Measurements from ENCODE around the gene PILRB. TPM values are rescaled to one million over a fixed set of nuclear protein-coding genes. Genes with fewer than 3 reads are reported as not detected.

Gene PILRB
- polyA plus RNA-seq, 2 donors: 22.9 to 79.2 TPM

- Histone ChIP-seq H3K27me3 (ENCODE audit: control insufficient read depth in 1 of 2, insufficient read depth in 2 of 2, low read length in 2 of 2) (no peaks in the 10 kb centered on the region), H3K36me3 (ENCODE audit: control insufficient read depth in 2 of 2, insufficient read depth in 2 of 2, low read length in 1 of 2) (no peaks in the 10 kb centered on the region), H3K27ac (ENCODE audit: low read depth in 2 of 2, low read length in 1 of 2) (no peak overlapping the region), H3K9me3 (ENCODE audit: control insufficient read depth in 2 of 2, insufficient read depth in 1 of 2, low read depth in 1 of 2, low read length in 1 of 2) (no peaks in the 10 kb centered on the region), H3K4me3 (ENCODE audit: low read depth in 1 of 2, low read length in 2 of 2) (no peak overlapping the region), H3K4me1 (ENCODE audit: control insufficient read depth in 2 of 2, insufficient read depth in 2 of 2, low read length in 1 of 2) (peaks cover 0 to 3% of the 10 kb centered on the region in 2 donors)
- WGBS, 2 donors: 45 to 59% methylated on average over 2 of the region's 2 CpGs
Measured at GRCh38 chr7:100398239-100398638, 40.3 kb downstream of the PILRB start.

- 95 to 100% methylated on average over 3 of the region's 3 CpGs for WGBS, 2 donors
Measured at GRCh38 chr7:100400041-100400440, 42.1 kb downstream of the PILRB start.

GRCh38 chr7:100400656-100401055 lies 42.7 kb downstream of the PILRB start:
- no peaks in the 10 kb centered on the region for H3K36me3 ChIP-seq (ENCODE audit: control insufficient read depth in 2 of 2, insufficient read depth in 2 of 2, low read length in 1 of 2)
- H3K9me3 ChIP-seq (ENCODE audit: control insufficient read depth in 2 of 2, insufficient read depth in 1 of 2, low read depth in 1 of 2, low read length in 1 of 2): no peaks in the 10 kb centered on the region
- 81 to 88% methylated on average over 11 of the region's 11 CpGs for WGBS, 2 donors
- peaks cover 0 to 3% of the 10 kb centered on the region in 2 donors for H3K4me1 ChIP-seq (ENCODE audit: control insufficient read depth in 2 of 2, insufficient read depth in 2 of 2, low read length in 1 of 2)
- H3K27me3 ChIP-seq (ENCODE audit: control insufficient read depth in 1 of 2, insufficient read depth in 2 of 2, low read length in 2 of 2): no peaks in the 10 kb centered on the region
- no peak overlapping the region for H3K4me3 ChIP-seq (ENCODE audit: low read depth in 1 of 2, low read length in 2 of 2)
- H3K27ac ChIP-seq (ENCODE audit: low read depth in 2 of 2, low read length in 1 of 2): no peak overlapping the region

More at GRCh38 chr7:100400041-100400440, 42.1 kb downstream of the PILRB start:
- no peaks in the 10 kb centered on the region for H3K36me3 ChIP-seq (ENCODE audit: control insufficient read depth in 2 of 2, insufficient read depth in 2 of 2, low read length in 1 of 2)
- H3K4me3 ChIP-seq (ENCODE audit: low read depth in 1 of 2, low read length in 2 of 2): no peak overlapping the region
- no peaks in the 10 kb centered on the region for H3K27me3 ChIP-seq (ENCODE audit: control insufficient read depth in 1 of 2, insufficient read depth in 2 of 2, low read length in 2 of 2)
- H3K4me1 ChIP-seq (ENCODE audit: control insufficient read depth in 2 of 2, insufficient read depth in 2 of 2, low read length in 1 of 2): peaks cover 0 to 3% of the 10 kb centered on the region in 2 donors
- no peak overlapping the region for H3K27ac ChIP-seq (ENCODE audit: low read depth in 2 of 2, low read length in 1 of 2)
- no peaks in the 10 kb centered on the region for H3K9me3 ChIP-seq (ENCODE audit: control insufficient read depth in 2 of 2, insufficient read depth in 1 of 2, low read depth in 1 of 2, low read length in 1 of 2)

GRCh38 chr7:100401811-100402210 lies 43.9 kb downstream of the PILRB start:
- WGBS, 2 donors: 82 to 84% methylated on average over 5 of the region's 5 CpGs
- H3K4me1 ChIP-seq (ENCODE audit: control insufficient read depth in 2 of 2, insufficient read depth in 2 of 2, low read length in 1 of 2): peaks cover 0 to 3% of the 10 kb centered on the region in 2 donors
- H3K27me3 ChIP-seq (ENCODE audit: control insufficient read depth in 1 of 2, insufficient read depth in 2 of 2, low read length in 2 of 2): no peaks in the 10 kb centered on the region
- H3K36me3 ChIP-seq (ENCODE audit: control insufficient read depth in 2 of 2, insufficient read depth in 2 of 2, low read length in 1 of 2): no peaks in the 10 kb centered on the region
- H3K4me3 ChIP-seq (ENCODE audit: low read depth in 1 of 2, low read length in 2 of 2): no peak overlapping the region
- H3K9me3 ChIP-seq (ENCODE audit: control insufficient read depth in 2 of 2, insufficient read depth in 1 of 2, low read depth in 1 of 2, low read length in 1 of 2): no peaks in the 10 kb centered on the region
- H3K27ac ChIP-seq (ENCODE audit: low read depth in 2 of 2, low read length in 1 of 2): no peak overlapping the region

- peaks cover 0 to 1% of the 10 kb centered on the region in 2 donors for H3K4me1 ChIP-seq (ENCODE audit: control insufficient read depth in 2 of 2, insufficient read depth in 2 of 2, low read length in 1 of 2)
- no peak overlapping the region for H3K27ac ChIP-seq (ENCODE audit: low read depth in 2 of 2, low read length in 1 of 2)
- WGBS, 2 donors: 97 to 100% methylated on average over 2 of the region's 2 CpGs
- H3K9me3 ChIP-seq (ENCODE audit: control insufficient read depth in 2 of 2, insufficient read depth in 1 of 2, low read depth in 1 of 2, low read length in 1 of 2): no peaks in the 10 kb centered on the region
- H3K36me3 ChIP-seq (ENCODE audit: control insufficient read depth in 2 of 2, insufficient read depth in 2 of 2, low read length in 1 of 2): no peaks in the 10 kb centered on the region
- no peak overlapping the region for H3K4me3 ChIP-seq (ENCODE audit: low read depth in 1 of 2, low read length in 2 of 2)
- H3K27me3 ChIP-seq (ENCODE audit: control insufficient read depth in 1 of 2, insufficient read depth in 2 of 2, low read length in 2 of 2): no peaks in the 10 kb centered on the region
Measured at GRCh38 chr7:100402241-100402640, 44.3 kb downstream of the PILRB start.

- WGBS, 2 donors: 50 to 52% methylated on average over 6 of the region's 6 CpGs
- H3K36me3 ChIP-seq (ENCODE audit: control insufficient read depth in 2 of 2, insufficient read depth in 2 of 2, low read length in 1 of 2): no peaks in the 10 kb centered on the region
- no peak overlapping the region for H3K27ac ChIP-seq (ENCODE audit: low read depth in 2 of 2, low read length in 1 of 2)
- H3K4me3 ChIP-seq (ENCODE audit: low read depth in 1 of 2, low read length in 2 of 2): no peak overlapping the region
- H3K4me1 ChIP-seq (ENCODE audit: control insufficient read depth in 2 of 2, insufficient read depth in 2 of 2, low read length in 1 of 2): no peaks in the 10 kb centered on the region
- H3K27me3 ChIP-seq (ENCODE audit: control insufficient read depth in 1 of 2, insufficient read depth in 2 of 2, low read length in 2 of 2): no peaks in the 10 kb centered on the region
- no peaks in the 10 kb centered on the region for H3K9me3 ChIP-seq (ENCODE audit: control insufficient read depth in 2 of 2, insufficient read depth in 1 of 2, low read depth in 1 of 2, low read length in 1 of 2)
Measured at GRCh38 chr7:100406767-100407166, 48.9 kb downstream of the PILRB start.

GRCh38 chr7:100407285-100408180 lies 49.6 kb downstream of the PILRB start:
- Histone ChIP-seq H3K27me3 (ENCODE audit: control insufficient read depth in 1 of 2, insufficient read depth in 2 of 2, low read length in 2 of 2) (no peaks in the 10 kb centered on the region), H3K27ac (ENCODE audit: low read depth in 2 of 2, low read length in 1 of 2) (no peak overlapping the region), H3K9me3 (ENCODE audit: control insufficient read depth in 2 of 2, insufficient read depth in 1 of 2, low read depth in 1 of 2, low read length in 1 of 2) (no peaks in the 10 kb centered on the region), H3K4me3 (ENCODE audit: low read depth in 1 of 2, low read length in 2 of 2) (no peak overlapping the region), H3K36me3 (ENCODE audit: control insufficient read depth in 2 of 2, insufficient read depth in 2 of 2, low read length in 1 of 2) (no peaks in the 10 kb centered on the region), H3K4me1 (ENCODE audit: control insufficient read depth in 2 of 2, insufficient read depth in 2 of 2, low read length in 1 of 2) (no peaks in the 10 kb centered on the region)
- WGBS, 2 donors: 55 to 58% methylated on average over 12 of the region's 12 CpGs

- no peaks in the 10 kb centered on the region for H3K9me3 ChIP-seq (ENCODE audit: control insufficient read depth in 2 of 2, insufficient read depth in 1 of 2, low read depth in 1 of 2, low read length in 1 of 2)
- H3K27me3 ChIP-seq (ENCODE audit: control insufficient read depth in 1 of 2, insufficient read depth in 2 of 2, low read length in 2 of 2): no peaks in the 10 kb centered on the region
- WGBS, 2 donors: 93 to 97% methylated on average over 6 of the region's 6 CpGs
- no peaks in the 10 kb centered on the region for H3K4me1 ChIP-seq (ENCODE audit: control insufficient read depth in 2 of 2, insufficient read depth in 2 of 2, low read length in 1 of 2)
- no peak overlapping the region for H3K27ac ChIP-seq (ENCODE audit: low read depth in 2 of 2, low read length in 1 of 2)
- H3K4me3 ChIP-seq (ENCODE audit: low read depth in 1 of 2, low read length in 2 of 2): no peak overlapping the region
- H3K36me3 ChIP-seq (ENCODE audit: control insufficient read depth in 2 of 2, insufficient read depth in 2 of 2, low read length in 1 of 2): no peaks in the 10 kb centered on the region
Measured at GRCh38 chr7:100411101-100411500, 53.2 kb downstream of the PILRB start.

GRCh38 chr7:100413346-100413745 lies 55.4 kb downstream of the PILRB start:
- Histone ChIP-seq H3K4me1 (ENCODE audit: control insufficient read depth in 2 of 2, insufficient read depth in 2 of 2, low read length in 1 of 2) (no peaks in the 10 kb centered on the region), H3K4me3 (ENCODE audit: low read depth in 1 of 2, low read length in 2 of 2) (no peak overlapping the region), H3K27me3 (ENCODE audit: control insufficient read depth in 1 of 2, insufficient read depth in 2 of 2, low read length in 2 of 2) (no peaks in the 10 kb centered on the region), H3K36me3 (ENCODE audit: control insufficient read depth in 2 of 2, insufficient read depth in 2 of 2, low read length in 1 of 2) (no peaks in the 10 kb centered on the region), H3K9me3 (ENCODE audit: control insufficient read depth in 2 of 2, insufficient read depth in 1 of 2, low read depth in 1 of 2, low read length in 1 of 2) (no peaks in the 10 kb centered on the region), H3K27ac (ENCODE audit: low read depth in 2 of 2, low read length in 1 of 2) (no peak overlapping the region)

GRCh38 chr7:100413889-100414288 lies 56.0 kb downstream of the PILRB start:
- Histone ChIP-seq H3K9me3 (ENCODE audit: control insufficient read depth in 2 of 2, insufficient read depth in 1 of 2, low read depth in 1 of 2, low read length in 1 of 2) (no peaks in the 10 kb centered on the region), H3K36me3 (ENCODE audit: control insufficient read depth in 2 of 2, insufficient read depth in 2 of 2, low read length in 1 of 2) (no peaks in the 10 kb centered on the region), H3K27me3 (ENCODE audit: control insufficient read depth in 1 of 2, insufficient read depth in 2 of 2, low read length in 2 of 2) (no peaks in the 10 kb centered on the region), H3K4me3 (ENCODE audit: low read depth in 1 of 2, low read length in 2 of 2) (no peak overlapping the region), H3K27ac (ENCODE audit: low read depth in 2 of 2, low read length in 1 of 2) (no peak overlapping the region), H3K4me1 (ENCODE audit: control insufficient read depth in 2 of 2, insufficient read depth in 2 of 2, low read length in 1 of 2) (no peaks in the 10 kb centered on the region)
- WGBS, 2 donors: 69 to 85% methylated on average over 1 of the region's 1 CpG

Measured in esophagus (tissue), 2 donors.